T-helper 17 cell (primary cell): ENCODE results near the gene BAIAP3. TPM values are rescaled to one million over a fixed set of nuclear protein-coding genes. Genes with fewer than 3 reads are reported as not detected.

Experiments
- ATAC-seq: fragments of 150-1000 bp; cut with Tn5 transposase; 2 replicates; pipeline ENCODE4 v1.10.0; 2021; ENCODE audit warnings: mild to moderate bottlenecking, moderate library complexity
- DNase-seq, 3 donors: peaks; one replicate each; pipeline versions ENCODE4 v3.0.0 to v3.0.0-alpha.2; 2020 to 2021
- H3K9me3 ChIP-seq: one replicate; pipeline ENCODE4 v1.7.0; 2013; ENCODE audit warnings: low read length, mild to moderate bottlenecking; ENCODE audit not compliant: control insufficient read depth, poor library complexity, severe bottlenecking
- H3K27ac Mint-ChIP-seq: one replicate; pipeline ENCODE4 v1.8.0; 2022; ENCODE audit warnings: mild to moderate bottlenecking, moderate library complexity, mixed read lengths
- H3K27me3 Mint-ChIP-seq: one replicate; pipeline ENCODE4 v1.8.0; 2022; ENCODE audit warnings: mixed read lengths
- H3K36me3 Mint-ChIP-seq: one replicate; pipeline ENCODE4 v1.8.0; 2022; ENCODE audit warnings: low read depth, mixed read lengths
- H3K4me1 Mint-ChIP-seq: one replicate; pipeline ENCODE4 v1.8.0; 2022; ENCODE audit warnings: mild to moderate bottlenecking, mixed read lengths
- H3K4me3 Mint-ChIP-seq: one replicate; pipeline ENCODE4 v1.8.0; 2022; ENCODE audit warnings: mild to moderate bottlenecking, moderate library complexity, mixed read lengths
- total RNA-seq, 4 donors: library from RNA in 2 of 4; stranded (reverse) in 2 of 4; gene quantifications; one replicate each; pipeline ENCODE4 v1.2.3 and lab custom pipeline; 2022 to 2026

The BAIAP3 gene
- total RNA-seq, 2 donors from 2014 or later = 11.8 to 20.0 TPM

- H3K4me3 Mint-ChIP-seq = no peak overlapping the region
- H3K4me1 Mint-ChIP-seq = peaks cover 34% of the 10 kb centered on the region
- H3K9me3 ChIP-seq = no peaks in the 10 kb centered on the region
- no peaks in the 10 kb centered on the region for H3K27me3 Mint-ChIP-seq
- no peak for ATAC-seq
- no peaks in the 10 kb centered on the region for H3K36me3 Mint-ChIP-seq
- no peak for DNase-seq
- peak overlapping the region; percentile 57 for H3K27ac Mint-ChIP-seq
Observed at GRCh38 chr16:1354815-1355540, 21.5 kb downstream of the BAIAP3 start.

GRCh38 chr16:1355591-1355990, 22.1 kb downstream of the BAIAP3 start:
- no peaks in the 10 kb centered on the region for H3K9me3 ChIP-seq
- Mint-ChIP-seq H3K36me3 (no peaks in the 10 kb centered on the region), H3K4me3 (no peak overlapping the region), H3K4me1 (peaks cover 29% of the 10 kb centered on the region), H3K27me3 (no peaks in the 10 kb centered on the region), H3K27ac (no peak overlapping the region)
- DNase-seq (no peak), ATAC-seq (no peak)

GRCh38 chr16:1356061-1356900, 22.8 kb downstream of the BAIAP3 start:
- no peaks in the 10 kb centered on the region for H3K27me3 Mint-ChIP-seq
- H3K36me3 Mint-ChIP-seq = no peaks in the 10 kb centered on the region
- no peak overlapping the region for H3K27ac Mint-ChIP-seq
- ATAC-seq = no peak
- no peak for DNase-seq
- no peaks in the 10 kb centered on the region for H3K9me3 ChIP-seq
- peaks cover 28% of the 10 kb centered on the region for H3K4me1 Mint-ChIP-seq
- H3K4me3 Mint-ChIP-seq = no peak overlapping the region

GRCh38 chr16:1357906-1358566, 24.6 kb downstream of the BAIAP3 start:
- peaks cover 17% of the 10 kb centered on the region for H3K4me1 Mint-ChIP-seq
- ATAC-seq (no peak), DNase-seq (no peak)
- no peaks in the 10 kb centered on the region for H3K27me3 Mint-ChIP-seq
- H3K36me3 Mint-ChIP-seq = no peaks in the 10 kb centered on the region
- no peak overlapping the region for H3K27ac Mint-ChIP-seq
- H3K4me3 Mint-ChIP-seq = no peak overlapping the region
- no peaks in the 10 kb centered on the region for H3K9me3 ChIP-seq

- Mint-ChIP-seq H3K4me3 (no peak overlapping the region), H3K27me3 (no peaks in the 10 kb centered on the region), H3K36me3 (no peaks in the 10 kb centered on the region), H3K4me1 (peaks cover 9% of the 10 kb centered on the region), H3K27ac (no peak overlapping the region)
- no peak for DNase-seq
- H3K9me3 ChIP-seq = no peaks in the 10 kb centered on the region
- ATAC-seq = no peak
Observed at GRCh38 chr16:1361685-1362360, 28.4 kb downstream of the BAIAP3 start.

- no peaks in the 10 kb centered on the region for H3K9me3 ChIP-seq
- ATAC-seq (no peak), DNase-seq (no peak)
- Mint-ChIP-seq H3K27ac (no peak overlapping the region), H3K27me3 (no peaks in the 10 kb centered on the region), H3K4me3 (no peak overlapping the region), H3K36me3 (no peaks in the 10 kb centered on the region), H3K4me1 (peaks cover 9% of the 10 kb centered on the region)
Observed at GRCh38 chr16:1362807-1363206, 29.4 kb downstream of the BAIAP3 start.

- peak; percentile 41 to 69 (median 51) for DNase-seq
- H3K36me3 Mint-ChIP-seq = no peaks in the 10 kb centered on the region
- ATAC-seq = peak; percentile 97
- no peaks in the 10 kb centered on the region for H3K27me3 Mint-ChIP-seq
- H3K27ac Mint-ChIP-seq = no peak overlapping the region
- H3K9me3 ChIP-seq = no peaks in the 10 kb centered on the region
- H3K4me3 Mint-ChIP-seq = peak overlapping the region; percentile 57
- H3K4me1 Mint-ChIP-seq = peaks cover 7% of the 10 kb centered on the region
Observed at GRCh38 chr16:1363501-1364041, 30.1 kb downstream of the BAIAP3 start.

GRCh38 chr16:1364510-1364909, 31.1 kb downstream of the BAIAP3 start:
- H3K27ac Mint-ChIP-seq = no peak overlapping the region
- no peaks in the 10 kb centered on the region for H3K36me3 Mint-ChIP-seq
- H3K27me3 Mint-ChIP-seq = no peaks in the 10 kb centered on the region
- H3K9me3 ChIP-seq = no peaks in the 10 kb centered on the region
- no peak for DNase-seq
- ATAC-seq = no peak
- H3K4me3 Mint-ChIP-seq = no peak overlapping the region
- H3K4me1 Mint-ChIP-seq = peaks cover 7% of the 10 kb centered on the region

GRCh38 chr16:1366060-1366711, 32.7 kb downstream of the BAIAP3 start:
- H3K9me3 ChIP-seq = no peaks in the 10 kb centered on the region
- Mint-ChIP-seq H3K4me3 (peak overlapping the region; percentile 39), H3K27ac (no peak overlapping the region), H3K36me3 (no peaks in the 10 kb centered on the region), H3K27me3 (no peaks in the 10 kb centered on the region), H3K4me1 (peaks cover 7% of the 10 kb centered on the region)
- ATAC-seq (no peak), DNase-seq (no peak)

- no peaks in the 10 kb centered on the region for H3K36me3 Mint-ChIP-seq
Observed at GRCh38 chr16:1366712-1367299, 33.4 kb downstream of the BAIAP3 start.

GRCh38 chr16:1367486-1368174, 34.2 kb downstream of the BAIAP3 start:
- ATAC-seq (no peak), DNase-seq (no peak)
- no peak overlapping the region for H3K4me3 Mint-ChIP-seq
- no peak overlapping the region for H3K27ac Mint-ChIP-seq
- H3K4me1 Mint-ChIP-seq = peaks cover 7% of the 10 kb centered on the region
- H3K9me3 ChIP-seq = no peaks in the 10 kb centered on the region
- H3K36me3 Mint-ChIP-seq = no peaks in the 10 kb centered on the region
- no peaks in the 10 kb centered on the region for H3K27me3 Mint-ChIP-seq

More at GRCh38 chr16:1366712-1367299, 33.4 kb downstream of the BAIAP3 start:
- no peak overlapping the region for H3K27ac Mint-ChIP-seq
- DNase-seq = no peak
- ATAC-seq = no peak
- no peaks in the 10 kb centered on the region for H3K9me3 ChIP-seq
- peaks cover 7% of the 10 kb centered on the region for H3K4me1 Mint-ChIP-seq
- peak overlapping the region; percentile 39 for H3K4me3 Mint-ChIP-seq
- no peaks in the 10 kb centered on the region for H3K27me3 Mint-ChIP-seq
